Inflammatory macrophage (primary cell): ENCODE data around the gene ZNF215.
A peak's percentile ranks its signal among the peaks of the same experiment; 100 is the strongest.
"Not testable (repeated sequence)": the region's sequence is repeated elsewhere in the genome, so short reads cannot be mapped to it uniquely, and the experiment has no call there.

Experiments
- DNase-seq, 2 donors: peaks; one replicate each; pipeline ENCODE4 v3.0.0-alpha.2; 2020 to 2022
- total RNA-seq, 18 experiments: gene quantifications; one replicate each; lab custom pipeline; 2026; ENCODE audit warnings: mixed read lengths in 6 of 18, inconsistent platforms in 2 of 18; lab: John Stamatoyannopoulos, UW

The ZNF215 gene
- total RNA-seq, result 0.11 to 2.9 (median 0.37) reads per million in 18 experiments

- peak; percentile 35 to 49 for DNase-seq
These were observed at the start of gene ZNF215 for GRCh38 chr11:6926208-6927029. Gene ZNF215, plus strand, starts transcription at chr11:6926426. Its CDS starts 5,847 bp downstream, at chr11:6932273.

DNA sequence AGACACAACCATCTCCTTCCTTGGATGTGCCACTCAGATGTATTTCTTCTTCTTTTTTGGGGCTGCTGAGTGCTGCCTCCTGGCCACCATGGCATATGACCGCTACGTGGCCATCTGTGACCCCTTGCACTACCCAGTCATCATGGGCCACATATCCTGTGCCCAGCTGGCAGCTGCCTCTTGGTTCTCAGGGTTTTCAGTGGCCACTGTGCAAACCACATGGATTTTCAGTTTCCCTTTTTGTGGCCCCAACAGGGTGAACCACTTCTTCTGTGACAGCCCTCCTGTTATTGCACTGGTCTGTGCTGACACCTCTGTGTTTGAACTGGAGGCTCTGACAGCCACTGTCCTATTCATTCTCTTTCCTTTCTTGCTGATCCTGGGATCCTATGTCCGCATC lies 49.3 kb upstream of the ZNF215 start:
- no peak for DNase-seq

- DNase-seq, result no peak
These were observed 43.5 kb upstream of the ZNF215 start for GRCh38 chr11:6882751-6883150.

- DNase-seq, result not testable (repeated sequence)
These were observed 38.5 kb upstream of the ZNF215 start for GRCh38 chr11:6887711-6888110.

GRCh38 chr11:6888830-6889229 lies 37.4 kb upstream of the ZNF215 start:
- DNase-seq, result no peak

DNA sequence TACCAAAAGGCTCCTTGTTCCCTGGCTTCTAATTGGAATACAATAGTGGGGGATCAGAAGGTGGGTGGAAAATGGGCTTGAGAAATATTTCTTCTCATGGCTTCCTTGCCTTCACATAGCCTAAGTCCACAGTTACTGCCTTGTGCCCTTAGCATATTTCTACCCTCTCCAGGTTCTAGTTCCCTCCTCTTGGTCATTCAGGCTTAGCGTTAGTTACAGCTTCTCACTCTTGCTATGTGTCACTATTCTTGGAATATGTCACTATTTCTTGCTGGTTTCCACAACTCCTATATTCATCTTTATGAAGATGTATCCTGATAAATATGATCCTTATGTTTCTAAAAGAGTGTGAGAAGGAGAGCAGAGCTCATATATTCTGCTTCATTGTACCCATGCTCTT lies 36.4 kb upstream of the ZNF215 start:
- no peak for DNase-seq

DNA sequence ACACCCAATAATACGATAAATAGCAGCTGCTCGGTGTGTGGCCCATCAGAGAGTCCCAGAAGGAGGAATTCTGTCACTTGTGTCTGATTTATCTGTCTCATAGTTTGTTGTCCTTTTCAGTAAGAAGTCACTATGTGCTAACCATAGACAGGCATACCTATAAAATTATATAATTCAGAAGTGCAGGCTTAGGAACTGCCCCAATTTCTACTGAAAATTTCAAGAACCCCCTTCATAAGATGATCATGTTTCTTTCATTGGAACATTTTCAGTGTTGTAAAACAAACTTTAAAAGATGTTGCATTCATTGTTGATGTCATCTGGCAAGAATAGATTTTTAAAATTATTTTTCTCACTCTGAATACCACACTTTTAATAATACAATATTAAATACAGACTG lies 33.8 kb upstream of the ZNF215 start, which contains the start of gene OR2D2:
TSS of gene OR2D2 (minus strand) at position 101 of the 400 bp plus-strand sequence. CDS start at position 101, 0 bp downstream.
- DNase-seq, result no peak

- DNase-seq, result no peak
These were observed 32.1 kb upstream of the ZNF215 start for GRCh38 chr11:6894097-6894496.

GRCh38 chr11:6895010-6895409 lies 31.2 kb upstream of the ZNF215 start:
- DNase-seq, result no peak

- no peak for DNase-seq
These were observed 27.3 kb upstream of the ZNF215 start for GRCh38 chr11:6898911-6899310.

- DNase-seq, result no peak
These were observed 25.8 kb upstream of the ZNF215 start for GRCh38 chr11:6900327-6900999.

GRCh38 chr11:6904804-6905203 lies 21.4 kb upstream of the ZNF215 start:
- DNase-seq, result not testable (repeated sequence)

DNA sequence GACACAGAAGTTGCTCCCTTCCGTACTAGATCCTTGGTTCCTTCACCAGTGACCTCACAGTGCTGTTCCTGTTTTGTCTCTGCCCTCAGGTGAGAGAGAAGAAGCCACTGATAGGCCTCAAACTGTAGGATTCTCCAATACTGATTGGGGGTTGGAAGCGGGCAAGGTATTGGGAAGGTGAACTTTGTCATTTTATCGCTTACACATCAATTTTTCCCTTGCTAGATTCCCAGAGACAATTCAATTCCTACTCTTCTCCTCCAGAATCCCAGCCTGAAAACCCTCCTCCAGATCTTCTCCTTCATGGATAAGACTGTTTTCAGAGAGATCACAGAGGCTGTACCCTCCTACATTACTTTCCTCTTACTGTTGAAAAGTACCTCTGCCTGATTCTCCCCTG lies 14.8 kb upstream of the ZNF215 start:
- no peak for DNase-seq

- no peak for DNase-seq
These were observed 14.3 kb upstream of the ZNF215 start for GRCh38 chr11:6911948-6912347.

DNA sequence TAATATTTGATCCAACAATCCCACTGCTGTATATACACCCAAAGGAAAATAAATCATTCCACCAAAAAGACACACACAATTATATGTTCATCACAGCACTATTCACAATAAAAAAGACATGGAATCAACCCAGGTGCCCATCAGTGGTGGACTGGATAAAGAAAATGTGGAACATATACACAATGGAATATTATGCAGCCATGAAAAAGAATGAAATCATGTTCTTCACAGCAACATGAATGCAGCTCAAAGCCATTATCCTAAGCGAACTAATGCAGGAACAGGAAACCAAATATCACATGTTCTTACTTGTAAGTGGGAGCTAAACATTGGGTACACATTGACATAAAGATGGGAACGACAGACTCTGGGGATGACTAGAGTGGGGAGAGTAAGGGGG lies 6.5 kb upstream of the ZNF215 start:
- DNase-seq, result no peak

- DNase-seq, result no peak
These were observed 5.5 kb upstream of the ZNF215 start, which contains the start of gene OR2D3 for GRCh38 chr11:6920702-6921101. Gene OR2D3, plus strand, starts transcription at chr11:6921002. Its CDS starts 0 bp downstream, at chr11:6921002.

- DNase-seq, result no peak
These were observed 1.1 kb upstream of the ZNF215 start for GRCh38 chr11:6925007-6925577.

DNA sequence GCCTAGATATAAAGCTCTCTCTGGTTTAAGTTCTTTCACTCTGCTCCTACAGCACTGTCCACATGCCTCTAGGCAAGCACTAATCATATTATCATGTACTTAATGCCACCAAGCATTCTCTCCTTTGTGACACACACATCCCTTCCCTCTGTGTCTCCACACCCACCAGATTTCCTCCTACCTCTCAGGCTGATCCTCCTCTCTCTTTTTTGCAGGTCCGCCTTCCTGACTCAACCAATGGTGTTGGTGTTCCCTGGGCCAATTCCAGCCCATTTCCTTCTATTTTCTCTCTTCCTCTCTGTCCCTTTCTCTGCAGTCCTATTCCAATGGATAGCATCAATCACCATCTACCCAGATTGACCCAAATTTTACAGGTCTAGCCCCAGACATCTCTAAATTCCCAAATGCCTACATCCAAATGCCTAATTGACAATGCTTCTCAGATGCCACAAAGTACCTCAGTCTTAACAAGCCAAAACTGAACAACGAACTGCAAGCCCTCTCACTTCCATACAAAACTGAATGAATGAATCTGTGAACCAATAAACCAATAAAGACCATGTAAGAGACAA lies 504 bp upstream of the ZNF215 start:
- DNase-seq, result no peak

- no peak for DNase-seq
These were observed 898 bp downstream of the ZNF215 start for GRCh38 chr11:6927030-6927617.

GRCh38 chr11:6928916-6929315 lies 2.7 kb downstream of the ZNF215 start:
- no peak for DNase-seq

- no peak for DNase-seq
These were observed 5.0 kb downstream of the ZNF215 start for GRCh38 chr11:6931146-6931713.

GRCh38 chr11:6932145-6932544 lies 5.9 kb downstream of the ZNF215 start:
- no peak for DNase-seq
